Posterior vena cava (tissue), 2 donors: Measurements from ENCODE around the gene RANBP10. TPM values are rescaled to one million over a fixed set of nuclear protein-coding genes. Genes with fewer than 3 reads are reported as not detected.
"Not testable (repeated sequence)": the region's sequence is repeated elsewhere in the genome, so short reads cannot be mapped to it uniquely, and the experiment has no call there.

Source experiments
- DNase-seq: peaks from one replicate; pipeline ENCODE4 v3.0.0-alpha.2; 2020; ENCODE audit warnings: low spot score
- intact Hi-C, 2 donors: fragments of 100-400 bp; cut with DNase I; formaldehyde crosslinking; loops; one replicate each; pipeline versions ENCODE4 v1.14.1 to v1.14.2; 2022 to 2023
- total RNA-seq, 2 donors: library from RNA; stranded (reverse); fragmentation: NEBNext Ultra II Directional; extraction: Animal tissue kit (Norgen Biotek cat#: 25700); gene quantifications; one replicate each; pipeline ENCODE4 v1.2.1, GENCODE V29; 2021
- donor health status: DM: yes; HTN: yes; CAD: no.
- donor health status: DM: yes; HTN: yes; CAD: no.

RANBP10 gene
- total RNA-seq, 2 donors from 2014 or later, result 11.8 to 13.8 TPM

DNA sequence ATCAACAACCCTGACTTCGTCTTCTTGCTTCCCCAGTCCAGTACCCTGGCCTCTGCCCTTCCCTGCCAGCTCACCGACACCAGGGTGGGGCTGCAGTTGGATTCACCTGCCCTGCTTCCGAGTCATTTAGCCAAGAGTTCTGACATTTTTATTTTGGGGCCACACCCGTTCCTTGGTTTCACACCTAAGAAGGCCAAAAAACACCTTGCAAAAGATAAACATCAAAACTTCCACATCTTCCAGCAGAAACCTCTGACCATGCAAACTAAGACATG lies 45.5 kb downstream of the RANBP10 start:
- intact Hi-C loops, result loop anchor here in 1 of 2 donors (1.0 kb wide), 1 partner anchor 13 kb away; no protein-coding TSS in a partner anchor
- DNase-seq, result no peak

GRCh38 chr16:67760206-67760955 lies 46.0 kb downstream of the RANBP10 start:
- intact Hi-C loops, result no loop called here
- DNase-seq, result no peak

DNA sequence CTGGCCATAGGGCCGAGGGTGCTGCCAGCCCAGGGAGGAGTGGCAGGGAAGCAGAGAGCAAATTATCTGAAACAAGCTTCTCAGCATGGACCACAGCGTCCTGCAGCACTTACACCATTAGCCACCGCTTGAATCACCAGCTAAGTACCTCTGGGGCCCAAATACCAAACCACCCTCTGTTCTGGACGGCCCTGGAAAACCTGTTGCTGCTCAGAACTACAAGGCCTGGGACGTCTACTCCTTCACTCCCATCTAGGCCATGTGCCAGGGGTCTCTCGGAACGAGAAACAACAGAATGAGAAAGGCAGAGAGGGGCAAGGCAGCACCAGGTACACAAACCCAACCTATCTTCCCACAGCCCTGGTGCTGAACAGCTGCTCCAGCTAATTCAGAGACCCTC lies 47.4 kb downstream of the RANBP10 start:
- intact Hi-C loops, result no loop called here
- no peak for DNase-seq

DNA sequence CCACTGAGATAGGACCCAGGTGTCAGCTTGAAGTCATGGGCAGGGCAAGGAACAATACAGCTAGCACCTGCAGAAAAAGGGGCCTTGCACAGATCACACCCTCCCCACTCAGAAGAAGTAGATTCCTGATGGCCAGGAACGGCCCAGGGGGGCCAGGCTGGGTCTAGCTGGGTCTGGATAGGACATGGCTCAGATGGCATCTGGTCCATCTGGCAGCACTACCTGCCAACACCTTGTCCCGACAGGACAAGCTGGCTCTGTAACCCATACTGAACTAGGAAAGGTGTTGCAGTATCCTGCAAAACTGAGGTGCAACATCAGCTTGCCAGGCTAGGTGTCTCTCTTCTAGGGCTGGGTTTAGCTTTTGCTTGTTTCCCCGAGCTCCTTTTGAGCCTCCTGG lies 48.4 kb downstream of the RANBP10 start:
- intact Hi-C loops, result no loop called here
- DNase-seq, result no peak

DNA sequence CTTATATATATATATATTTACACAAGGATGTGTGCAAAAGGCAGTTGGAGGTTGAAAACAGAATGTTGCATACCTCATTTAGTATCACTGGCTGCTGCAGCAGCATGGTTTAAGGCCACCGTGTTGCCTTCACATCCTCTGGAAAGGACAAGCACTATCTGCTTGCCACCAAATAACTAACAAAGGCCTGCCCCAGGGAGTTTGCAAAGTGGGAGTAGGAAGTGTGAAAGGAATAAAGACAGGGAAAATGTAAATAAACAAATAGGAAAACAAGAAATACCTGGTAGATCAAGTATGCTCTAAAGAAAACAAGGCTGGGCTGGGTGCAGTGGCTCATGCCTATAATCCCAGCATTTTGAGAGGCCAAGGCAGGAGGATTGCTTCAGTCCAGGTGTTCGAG lies 53.7 kb downstream of the RANBP10 start:
- intact Hi-C loops, result no loop called here
- no peak for DNase-seq

GRCh38 chr16:67751331-67751730 lies 55.0 kb downstream of the RANBP10 start:
- DNase-seq, intact Hi-C loops: not testable (repeated sequence)

DNA sequence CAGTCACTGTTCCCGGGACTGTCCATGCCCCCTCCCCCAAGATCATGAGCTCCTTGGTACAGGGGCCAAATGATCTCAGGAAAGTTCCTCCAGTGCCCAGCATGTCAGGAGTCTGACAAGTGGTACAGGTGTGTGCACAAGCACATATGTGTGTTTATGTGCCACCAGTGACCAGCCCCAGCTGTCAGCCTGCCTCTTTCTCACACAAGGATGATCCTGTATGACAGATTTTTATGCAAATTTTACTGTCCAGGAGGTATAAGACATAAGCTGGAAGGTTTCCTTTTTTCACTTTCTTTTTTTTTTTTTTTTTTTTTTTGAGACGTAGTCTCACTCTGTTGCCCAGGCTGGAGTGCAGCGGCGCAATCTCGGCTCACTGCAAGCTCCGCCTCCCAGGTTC lies 55.9 kb downstream of the RANBP10 start:
- no peak for DNase-seq
- intact Hi-C loops, result no loop called here

DNA sequence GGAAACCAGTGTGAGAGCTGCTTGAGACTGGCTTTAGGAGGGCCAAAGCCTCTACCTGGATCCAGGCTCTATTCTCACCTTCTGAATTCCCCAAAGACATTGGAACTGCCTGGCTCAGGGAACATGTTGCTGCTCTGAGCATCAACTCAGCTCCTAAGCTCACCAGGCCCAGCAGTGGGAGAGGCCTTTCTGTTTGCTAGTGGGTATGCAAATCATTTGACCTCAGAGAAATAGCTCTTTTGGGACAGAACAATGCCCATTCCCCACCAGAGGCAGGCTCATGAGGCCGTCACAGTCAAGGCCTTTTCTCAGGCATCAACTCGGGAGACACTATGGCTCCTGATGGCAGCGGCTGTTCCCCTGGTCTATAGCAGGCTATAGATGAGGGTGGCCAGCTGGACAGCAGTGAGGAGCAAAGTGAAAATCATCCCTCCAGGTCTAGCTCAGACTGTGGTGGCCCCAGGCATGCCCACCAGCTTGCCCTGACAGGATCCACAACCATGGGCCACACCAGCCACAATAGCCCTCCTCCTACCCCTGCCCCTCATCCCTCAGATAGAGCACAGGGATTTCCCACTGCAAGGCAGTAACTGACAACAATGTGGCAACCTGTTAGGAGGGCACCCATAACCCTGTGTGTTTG lies 56.8 kb downstream of the RANBP10 start:
- intact Hi-C loops, result no loop called here
- no peak for DNase-seq

DNA sequence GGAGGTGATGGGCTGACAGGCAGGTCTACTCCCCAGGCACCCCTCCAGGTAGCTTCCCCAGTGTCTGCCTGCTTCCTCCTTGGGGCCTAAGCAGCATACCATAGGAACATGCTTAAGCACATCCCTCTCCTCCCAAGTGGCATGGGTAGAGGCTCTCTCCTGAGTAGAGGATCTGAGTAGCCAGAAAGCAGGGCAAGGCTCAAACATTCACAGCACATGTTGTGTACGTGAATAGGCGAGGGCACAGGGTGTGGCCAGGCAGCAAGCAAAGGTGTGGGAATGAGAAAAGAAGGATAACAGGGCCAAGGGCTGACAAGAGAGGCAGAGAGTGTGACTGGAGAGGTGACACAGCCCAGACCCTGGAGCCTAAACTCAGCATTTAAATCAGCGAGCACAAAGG lies 57.5 kb downstream of the RANBP10 start:
- intact Hi-C loops, result no loop called here

GRCh38 chr16:67746846-67747245 lies 59.5 kb downstream of the RANBP10 start:
- intact Hi-C loops, result no loop called here
- no peak for DNase-seq

More for the DNA sequence above, 57.5 kb downstream of the RANBP10 start:
- DNase-seq, result no peak

GRCh38 chr16:67741118-67741517 lies 65.2 kb downstream of the RANBP10 start:
- DNase-seq, result no peak
- intact Hi-C loops, result no loop called here

- intact Hi-C loops, result no loop called here
- DNase-seq, result no peak
Observed at GRCh38 chr16:67740391-67740790, 66.0 kb downstream of the RANBP10 start.

DNA sequence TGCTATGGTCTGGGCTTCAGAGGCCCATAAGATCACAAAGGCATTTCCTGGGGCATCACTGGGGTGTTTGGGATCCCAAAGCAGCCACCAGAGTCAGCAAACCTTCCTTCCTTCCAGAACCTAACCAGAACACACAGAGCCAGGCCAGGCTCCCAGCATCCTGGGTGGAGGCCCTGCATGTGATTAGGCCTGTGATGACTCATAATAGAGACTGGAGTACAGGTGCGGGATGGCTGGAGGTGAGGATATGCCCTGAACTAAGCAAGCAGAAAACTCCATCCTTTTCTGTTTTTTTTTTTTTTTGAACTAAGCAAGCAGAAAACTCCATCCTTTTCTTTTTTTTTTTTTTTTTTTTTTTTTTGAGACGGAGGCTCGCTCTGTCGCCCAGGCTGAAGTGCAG lies 69.5 kb downstream of the RANBP10 start:
- intact Hi-C loops, result no loop called here
- DNase-seq, result peak; percentile 45

GRCh38 chr16:67734731-67735201 lies 71.6 kb downstream of the RANBP10 start:
- DNase-seq, result peak; percentile 51
- intact Hi-C loops, result no loop called here

- intact Hi-C loops, result no loop called here
- DNase-seq, result peak; percentile 44
Observed at GRCh38 chr16:67733734-67734470, 72.5 kb downstream of the RANBP10 start.

- intact Hi-C loops, result no loop called here
- DNase-seq, result peak; percentile 29
Observed at GRCh38 chr16:67731753-67732095, 74.6 kb downstream of the RANBP10 start.

DNA sequence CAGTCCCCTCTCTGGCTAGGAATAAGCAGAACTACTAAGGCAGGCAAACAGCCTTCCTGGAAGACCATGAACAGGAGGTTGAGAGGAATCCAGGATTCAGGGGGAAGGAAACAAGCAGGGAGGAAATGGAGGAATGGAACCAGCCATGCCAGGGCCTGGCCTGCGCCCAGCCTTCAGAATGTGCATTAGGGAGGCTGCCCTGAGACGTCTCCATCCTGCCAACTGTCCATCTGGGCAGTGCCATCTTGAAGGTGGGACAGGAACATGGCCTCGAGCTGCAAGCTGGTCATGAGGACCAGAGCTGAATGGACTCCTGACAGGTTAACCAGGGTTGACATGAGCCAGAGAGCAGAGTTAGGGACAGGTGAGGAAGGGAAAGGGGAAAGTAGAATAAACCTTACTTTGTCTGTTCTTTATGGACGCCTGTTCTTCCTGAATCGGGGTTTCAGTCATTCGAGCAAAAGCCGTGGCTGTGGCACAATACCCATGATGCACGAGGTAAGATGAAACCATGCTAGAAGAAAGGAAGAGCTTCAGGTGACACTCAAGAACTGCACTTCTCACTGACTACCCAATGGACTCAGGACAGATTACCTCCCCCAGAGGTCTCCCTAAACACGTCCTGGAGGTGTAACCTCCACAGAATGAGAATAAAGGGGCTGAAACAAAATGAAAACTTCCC lies 75.1 kb downstream of the RANBP10 start:
- DNase-seq, result peak; percentile 58
- intact Hi-C loops, result no loop called here

DNA sequence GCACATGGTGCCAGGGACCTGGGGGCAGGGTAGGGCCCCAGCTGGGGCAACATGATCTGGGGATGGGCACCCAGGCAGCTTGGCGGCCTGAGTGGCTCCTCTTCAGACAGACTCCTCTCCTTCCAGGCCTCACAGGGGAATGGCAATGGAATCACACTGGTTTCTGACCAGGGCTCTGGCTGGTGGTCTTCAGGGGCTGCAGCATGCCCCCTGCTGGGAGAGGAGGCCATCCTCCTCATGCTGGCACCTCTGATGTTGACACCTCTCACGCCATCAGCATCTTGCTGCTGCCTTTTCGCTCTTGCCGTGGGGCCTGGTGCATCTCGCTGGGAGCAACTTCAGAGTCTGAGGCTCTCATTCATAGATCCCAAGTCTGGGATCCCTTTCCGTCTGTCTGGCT lies 76.0 kb downstream of the RANBP10 start:
- intact Hi-C loops, result no loop called here
- peak; percentile 46 for DNase-seq

GRCh38 chr16:67729636-67730248 lies 76.6 kb downstream of the RANBP10 start:
- intact Hi-C loops, result no loop called here

More at GRCh38 chr16:67729636-67730248, 76.6 kb downstream of the RANBP10 start:
- peak; percentile 62 for DNase-seq
